ENCODE data around the gene H2BK1. TPM values are rescaled to one million over a fixed set of nuclear protein-coding genes. Genes with fewer than 3 reads are reported as not detected.

The H2BK1 gene
- total RNA-seq, 1 experiment from 2014 or later, result not detected

DNA sequence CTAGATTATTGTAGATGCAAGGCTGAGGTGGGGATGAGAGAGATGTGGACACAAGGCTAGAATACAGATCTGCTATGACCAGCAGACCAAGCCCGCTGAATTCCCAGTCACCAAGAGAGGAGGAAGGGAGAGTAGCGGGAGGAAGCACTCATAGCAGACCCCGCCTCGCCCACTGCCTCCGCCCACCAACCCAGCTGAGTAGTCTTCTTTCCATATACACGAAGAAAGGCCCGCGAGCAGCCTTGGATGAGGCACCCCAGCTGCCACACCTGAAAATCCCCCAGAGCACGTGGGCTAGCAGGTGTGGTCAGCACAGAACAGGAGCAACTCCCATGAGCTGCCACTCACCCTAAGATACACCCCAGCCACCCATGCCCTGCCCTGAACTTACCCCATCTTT, 7.9 kb upstream of the H2BK1 start:
- intact Hi-C loops (cut with micrococcal nuclease; ENCODE audit: unreplicated experiment), result no loop called here
- no peaks in the 10 kb centered on the region for H3K9me3 ChIP-seq (ENCODE audit: control insufficient read depth, insufficient read depth, low read depth, low read length)
- POLR2A ChIA-PET, result no interaction called here
- no peaks in the 10 kb centered on the region for H3K27me3 ChIP-seq (ENCODE audit: control insufficient read depth, insufficient read depth, low read length)
- no peak overlapping the region for H3K4me3 ChIP-seq (ENCODE audit: low read depth in 2 of 2, low read length in 2 of 2)
- no peak overlapping the region for H3K27ac ChIP-seq (ENCODE audit: low read length)
- no peaks in the 10 kb centered on the region for H3K4me1 ChIP-seq (ENCODE audit: control insufficient read depth, insufficient read depth, low read length)
- peaks cover 48% of the 10 kb centered on the region for H3K36me3 ChIP-seq (ENCODE audit: control insufficient read depth, insufficient read depth, low read length)
- BruUV-seq (replicated peaks), result no TSS peak
- in situ Hi-C loops (cut with HindIII; ENCODE audit: low pct_unique_long_range_greater_than_20kb, low sequenced_read_pairs), result no loop called here
- CTCF ChIA-PET, result no interaction called here
- ATAC-seq (no peak), DNase-seq (ENCODE audit: low read depth, low spot score) (no peak)
- no peak for TF ChIP-seq TCF7L2 (IDR thresholded peaks at IDR 0.05; ENCODE audit: low read depth, low read length)
- TF ChIP-seq CTCF (IDR thresholded peaks at IDR 0.05), result no peak
- no peak for TF ChIP-seq REST (IDR thresholded peaks at IDR 0.05; ENCODE audit: insufficient read depth in 1 of 2, low read depth in 2 of 2, low read length in 1 of 2)
- no peak for TF ChIP-seq POLR2AphosphoS5 (IDR thresholded peaks at IDR 0.05; ENCODE audit: low read depth, low read length)
- TF ChIP-seq SIN3A (IDR thresholded peaks at IDR 0.05; ENCODE audit: borderline replicate concordance, insufficient read depth, low read depth, low read length), result no peak

GRCh38 chr7:151215396-151215795, 5.1 kb upstream of the H2BK1 start:
- Histone ChIP-seq H3K27me3 (ENCODE audit: control insufficient read depth, insufficient read depth, low read length) (no peaks in the 10 kb centered on the region), H3K4me1 (ENCODE audit: control insufficient read depth, insufficient read depth, low read length) (no peaks in the 10 kb centered on the region), H3K9me3 (ENCODE audit: control insufficient read depth, insufficient read depth, low read depth, low read length) (no peaks in the 10 kb centered on the region), H3K4me3 (ENCODE audit: low read depth in 2 of 2, low read length in 2 of 2) (no peak overlapping the region), H3K27ac (ENCODE audit: low read length) (no peak overlapping the region), H3K36me3 (ENCODE audit: control insufficient read depth, insufficient read depth, low read length) (peaks cover 38% of the 10 kb centered on the region)
- TF ChIP-seq CTCF (IDR thresholded peaks at IDR 0.05) (no peak), REST (IDR thresholded peaks at IDR 0.05; ENCODE audit: insufficient read depth in 1 of 2, low read depth in 2 of 2, low read length in 1 of 2) (no peak), SIN3A (IDR thresholded peaks at IDR 0.05; ENCODE audit: borderline replicate concordance, insufficient read depth, low read depth, low read length) (no peak), POLR2AphosphoS5 (IDR thresholded peaks at IDR 0.05; ENCODE audit: low read depth, low read length) (no peak), TCF7L2 (IDR thresholded peaks at IDR 0.05; ENCODE audit: low read depth, low read length) (no peak)
- no peak for DNase-seq (ENCODE audit: low read depth, low spot score)
- BruUV-seq (replicated peaks), result no TSS peak
- in situ Hi-C loops (cut with HindIII; ENCODE audit: low pct_unique_long_range_greater_than_20kb, low sequenced_read_pairs) (no loop called here), intact Hi-C loops (cut with micrococcal nuclease; ENCODE audit: unreplicated experiment) (no loop called here)
- ChIA-PET CTCF (no interaction called here), POLR2A (no interaction called here)
- ATAC-seq, result no peak

Data from Panc1 (cell line).